GM10248 (cell line): ENCODE results near the gene GALNTL6.

Source experiments
- CTCF ChIA-PET: fragments of 300-600 bp; sonication (Branson Sonifier 250); formaldehyde crosslinking; extraction: SDS; loops from one replicate; lab custom pipeline; 2021; ENCODE audit warnings: antibody characterized with exemption; lab: Yijun Ruan, JAX
- POLR2A ChIA-PET: fragments of 350-650 bp; sonication (Branson Sonifier 250); formaldehyde crosslinking; extraction: SDS; loops from one replicate; lab custom pipeline; 2020; ENCODE audit warnings: antibody characterized with exemption; lab: Yijun Ruan, JAX
- DNase-seq: peaks from one replicate; pipeline ENCODE4 v3.0.0; 2012; ENCODE audit errors: extremely low spot score
- TF ChIP-seq, protein P1 (sequence below): IDR thresholded peaks from 2 replicates; pipeline ENCODE4 v1.5.1; 2012; ENCODE audit warnings: mild to moderate bottlenecking, low read depth; ENCODE audit errors: extremely low read depth, missing control alignments, control extremely low read depth

GALNTL6 gene

DNA sequence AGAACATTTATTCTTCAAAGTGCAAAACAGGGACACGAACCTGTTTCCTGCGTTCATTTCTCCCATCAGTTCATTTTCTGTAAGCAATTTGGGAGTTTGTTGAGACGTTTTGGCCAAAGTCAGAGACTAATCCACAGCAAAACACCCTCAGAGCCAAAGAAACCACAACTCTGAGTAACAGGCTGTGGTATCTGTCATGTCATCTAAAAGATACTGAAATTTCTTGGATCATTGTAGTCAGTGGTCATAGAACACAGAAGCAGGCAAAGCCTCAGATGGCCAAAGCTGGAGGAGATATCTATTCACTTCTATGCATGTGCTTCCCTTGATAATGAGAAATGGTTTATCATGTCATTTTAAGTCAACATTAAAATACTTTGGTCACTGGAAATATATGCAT lies 869.8 kb downstream of the GALNTL6 start:
- TF ChIP-seq, protein P1, sequence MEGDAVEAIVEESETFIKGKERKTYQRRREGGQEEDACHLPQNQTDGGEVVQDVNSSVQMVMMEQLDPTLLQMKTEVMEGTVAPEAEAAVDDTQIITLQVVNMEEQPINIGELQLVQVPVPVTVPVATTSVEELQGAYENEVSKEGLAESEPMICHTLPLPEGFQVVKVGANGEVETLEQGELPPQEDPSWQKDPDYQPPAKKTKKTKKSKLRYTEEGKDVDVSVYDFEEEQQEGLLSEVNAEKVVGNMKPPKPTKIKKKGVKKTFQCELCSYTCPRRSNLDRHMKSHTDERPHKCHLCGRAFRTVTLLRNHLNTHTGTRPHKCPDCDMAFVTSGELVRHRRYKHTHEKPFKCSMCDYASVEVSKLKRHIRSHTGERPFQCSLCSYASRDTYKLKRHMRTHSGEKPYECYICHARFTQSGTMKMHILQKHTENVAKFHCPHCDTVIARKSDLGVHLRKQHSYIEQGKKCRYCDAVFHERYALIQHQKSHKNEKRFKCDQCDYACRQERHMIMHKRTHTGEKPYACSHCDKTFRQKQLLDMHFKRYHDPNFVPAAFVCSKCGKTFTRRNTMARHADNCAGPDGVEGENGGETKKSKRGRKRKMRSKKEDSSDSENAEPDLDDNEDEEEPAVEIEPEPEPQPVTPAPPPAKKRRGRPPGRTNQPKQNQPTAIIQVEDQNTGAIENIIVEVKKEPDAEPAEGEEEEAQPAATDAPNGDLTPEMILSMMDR, result no peak
- no peak for DNase-seq
- CTCF ChIA-PET, result no interaction called here
- POLR2A ChIA-PET, result no interaction called here

DNA sequence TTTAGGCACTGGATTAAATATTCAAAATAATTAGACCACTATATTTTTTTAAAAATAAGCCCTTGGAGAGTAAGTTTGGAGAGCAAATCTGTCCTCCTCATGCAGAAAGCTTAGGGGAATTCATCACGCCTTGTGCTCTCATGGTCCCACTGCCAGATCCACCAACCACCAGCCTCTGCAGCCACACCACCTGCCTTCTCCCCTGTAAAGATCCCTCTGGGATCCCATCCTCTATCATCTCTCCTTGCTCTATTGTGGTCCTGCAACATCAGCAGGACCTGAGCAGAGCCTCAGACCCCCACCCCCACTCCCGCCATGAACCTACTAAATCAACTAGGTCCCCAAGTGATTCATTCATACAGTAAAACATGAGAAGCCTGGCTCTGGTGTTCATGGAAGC lies 872.8 kb downstream of the GALNTL6 start:
- CTCF ChIA-PET, result no interaction called here
- POLR2A ChIA-PET, result no interaction called here

DNA sequence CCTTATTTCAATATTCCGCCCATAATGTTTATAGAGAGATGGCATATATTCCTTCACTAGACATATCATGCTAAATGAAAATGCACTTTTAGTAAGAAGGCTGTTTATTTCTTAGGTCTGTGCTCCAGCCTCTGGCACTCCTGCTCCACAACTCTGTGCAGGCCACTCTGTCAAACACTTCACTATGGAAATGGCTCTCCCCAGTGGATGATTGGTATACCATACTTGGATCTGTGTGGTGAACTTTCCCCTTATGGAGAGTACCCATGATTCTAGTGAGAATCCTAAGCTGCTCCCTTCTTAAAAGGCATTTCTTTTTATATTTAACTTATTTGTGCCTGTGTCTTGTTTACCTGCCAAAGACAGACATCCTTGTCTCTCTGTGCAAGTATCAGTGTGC lies 875.3 kb downstream of the GALNTL6 start:
- TF ChIP-seq, protein P1, result no peak
- POLR2A ChIA-PET, result no interaction called here
- CTCF ChIA-PET, result no interaction called here
- no peak for DNase-seq

More for the DNA sequence above, 872.8 kb downstream of the GALNTL6 start:
- no peak for DNase-seq
- TF ChIP-seq, protein P1, result no peak

DNA sequence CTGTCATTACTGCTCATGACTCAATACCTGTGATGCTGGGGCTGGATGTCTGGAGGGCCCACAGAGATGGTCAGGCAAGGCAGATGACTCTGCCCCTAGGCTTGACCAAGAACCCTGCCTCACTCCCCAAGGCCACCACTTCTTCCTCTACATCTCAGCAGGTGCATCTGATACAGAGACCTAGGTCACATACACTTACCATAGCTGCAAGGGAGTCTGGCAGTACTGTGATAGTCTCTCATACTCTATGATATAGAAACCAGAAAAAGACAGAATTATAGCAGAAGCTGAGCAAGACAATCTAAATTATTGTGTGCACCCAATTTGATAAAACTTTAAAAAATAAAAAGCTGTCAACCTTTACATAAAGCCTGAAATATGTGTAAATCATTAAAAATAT lies 878.3 kb downstream of the GALNTL6 start:
- POLR2A ChIA-PET, result no interaction called here
- CTCF ChIA-PET, result no interaction called here
- DNase-seq, result no peak
- TF ChIP-seq, protein P1, result no peak

DNA sequence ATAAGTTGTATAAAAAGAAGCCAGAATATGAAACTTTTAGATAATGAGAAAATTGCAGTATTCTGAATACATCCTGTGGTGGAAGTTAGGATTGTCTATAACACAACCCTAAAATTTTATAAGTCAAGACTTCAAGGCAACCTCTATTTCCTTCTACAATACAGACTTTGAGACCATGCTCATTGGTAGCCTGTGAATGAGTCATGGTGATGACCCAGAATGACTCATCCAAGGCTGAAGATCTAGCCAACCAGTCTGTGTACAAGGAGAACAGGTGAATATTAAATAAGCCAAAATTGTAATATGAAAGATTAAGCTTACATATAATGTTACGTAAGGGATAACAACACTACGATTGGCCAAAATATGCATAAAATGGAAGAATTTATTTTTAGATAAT lies 879.5 kb downstream of the GALNTL6 start:
- TF ChIP-seq, protein P1, result no peak
- ChIA-PET POLR2A (no interaction called here), CTCF (no interaction called here)
- no peak for DNase-seq

DNA sequence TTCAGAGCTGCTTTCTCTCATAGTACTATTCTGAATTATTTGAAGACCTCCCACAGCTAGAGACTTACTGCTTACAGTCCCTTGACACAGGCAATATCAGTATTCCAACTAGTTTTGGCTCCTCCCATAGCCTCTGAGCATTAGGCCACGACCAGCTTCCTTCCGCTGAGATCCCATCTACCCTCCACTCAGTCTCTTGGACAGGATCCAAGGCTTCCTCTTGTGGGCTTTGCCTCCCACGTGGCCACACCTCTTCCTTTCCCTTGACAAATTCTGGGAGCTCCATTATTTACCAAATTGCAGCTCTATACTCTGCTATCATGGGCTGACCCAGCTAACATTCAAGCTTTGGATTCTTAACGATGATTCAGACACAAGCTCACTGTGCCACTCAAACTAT lies 885.1 kb downstream of the GALNTL6 start:
- POLR2A ChIA-PET, result no interaction called here
- TF ChIP-seq, protein P1, result no peak
- DNase-seq, result no peak
- CTCF ChIA-PET, result no interaction called here

DNA sequence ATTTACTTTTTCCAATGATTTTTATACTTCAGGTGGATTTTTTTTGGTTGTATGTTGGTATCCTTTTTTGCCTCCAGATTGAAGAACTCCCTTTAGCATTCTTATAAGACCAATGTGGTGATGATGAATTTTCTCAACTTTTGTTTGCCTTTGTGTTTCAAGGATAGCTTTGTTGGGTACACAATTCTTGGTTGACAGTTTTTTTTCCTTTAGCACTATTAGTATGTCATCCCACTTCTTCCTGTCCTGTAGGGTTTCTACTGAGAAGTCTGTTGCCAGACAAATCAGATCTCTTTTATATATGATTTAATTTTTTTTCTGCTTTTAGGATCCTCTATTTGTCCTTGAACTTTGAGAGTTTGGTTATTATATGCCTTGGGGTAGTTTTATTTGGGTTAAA lies 892.4 kb downstream of the GALNTL6 start:
- ChIA-PET POLR2A (no interaction called here), CTCF (interaction anchor here (1.0 kb wide), 1 partner anchor 17 kb away, joined by 3 read pairs; no protein-coding TSS in a partner anchor)
- DNase-seq, result no peak
- TF ChIP-seq, protein P1, result no peak
